Coronary artery (tissue), 2 donors: Measurements from ENCODE around the gene PSG1.
"Not testable (repeated sequence)": the region's sequence is repeated elsewhere in the genome, so short reads cannot be mapped to it uniquely, and the experiment has no call there.

ENCODE experiments used
- DNase-seq: peaks from one replicate; pipeline ENCODE4 v3.0.0-alpha.2; 2017; ENCODE audit warnings: low spot score
- H3K27ac ChIP-seq, 2 donors: fragments of 200-600 bp; sonication (generic); one replicate each; pipeline ENCODE4 v1.5.1; 2016 to 2019
- H3K4me3 ChIP-seq: fragments of 200-600 bp; sonication (generic); 2 replicates; pipeline ENCODE4 v1.5.1; 2016; ENCODE audit warnings: mild to moderate bottlenecking, moderate library complexity
- CTCF ChIP-seq: fragments of 200-600 bp; sonication (generic); IDR thresholded peaks from one replicate; pipeline ENCODE4 v1.5.1; 2019; ENCODE audit warnings: antibody characterized with exemption

PSG1 gene

GRCh38 chr19:42857544-42857867 is 22.0 kb downstream of the PSG1 start:
- TF ChIP-seq CTCF = no peak
- Histone ChIP-seq H3K27ac (no peak overlapping the region), H3K4me3 (no peak overlapping the region)
- DNase-seq = no peak

GRCh38 chr19:42856866-42857543 is 22.5 kb downstream of the PSG1 start:
- DNase-seq, H3K4me3 ChIP-seq, H3K27ac ChIP-seq: not testable (repeated sequence)

- H3K4me3 ChIP-seq, H3K27ac ChIP-seq, DNase-seq: not testable (repeated sequence)
Observed at GRCh38 chr19:42854745-42855144, 24.8 kb downstream of the PSG1 start.

GRCh38 chr19:42853231-42853630 is 26.3 kb downstream of the PSG1 start:
- DNase-seq, H3K4me3 ChIP-seq, H3K27ac ChIP-seq: not testable (repeated sequence)

- not testable (repeated sequence) for H3K27ac ChIP-seq, DNase-seq, H3K4me3 ChIP-seq
Observed at GRCh38 chr19:42852821-42853220, 26.7 kb downstream of the PSG1 start.

GRCh38 chr19:42851718-42852280 is 27.7 kb downstream of the PSG1 start:
- H3K4me3 ChIP-seq, DNase-seq: not testable (repeated sequence)
- peak overlapping the region; percentile 57 to 68 for H3K27ac ChIP-seq

- no peak for TF ChIP-seq CTCF
- Histone ChIP-seq H3K27ac (peak overlapping the region; percentile 57 to 68), H3K4me3 (no peak overlapping the region)
- no peak for DNase-seq
Observed at GRCh38 chr19:42850981-42851717, 28.4 kb downstream of the PSG1 start.

GRCh38 chr19:42846597-42846996 is 32.9 kb downstream of the PSG1 start:
- no peak for DNase-seq
- TF ChIP-seq CTCF = no peak
- Histone ChIP-seq H3K4me3 (no peak overlapping the region), H3K27ac (no peak overlapping the region)

- H3K4me3 ChIP-seq, DNase-seq, H3K27ac ChIP-seq: not testable (repeated sequence)
Observed at GRCh38 chr19:42843631-42844030, 35.9 kb downstream of the PSG1 start.

GRCh38 chr19:42832746-42833442 is 46.6 kb downstream of the PSG1 start:
- DNase-seq, H3K4me3 ChIP-seq, H3K27ac ChIP-seq: not testable (repeated sequence)

- not testable (repeated sequence) for H3K27ac ChIP-seq, DNase-seq
Observed at GRCh38 chr19:42832023-42832680, 47.4 kb downstream of the PSG1 start.

More at GRCh38 chr19:42832023-42832680, 47.4 kb downstream of the PSG1 start:
- H3K4me3 ChIP-seq = not testable (repeated sequence)
